ENCODE results near the gene PHACTR1. TPM values are rescaled to one million over a fixed set of nuclear protein-coding genes. Genes with fewer than 3 reads are reported as not detected.

PHACTR1 gene
- total and polyA plus RNA-seq, 9 of the 15 experiments (the other 6 are each of a cell fraction or from before 2014, with no cell fraction given): 11.5 to 32.6 (median 22.0) TPM

GRCh38 chr6:13278991-13279390 is 562.4 kb downstream of the PHACTR1 start:
- intact Hi-C loops (cut with micrococcal nuclease) (no loop called here), in situ Hi-C loops (cut with MboI) (no loop called here)
- Histone ChIP-seq H3K4me3 (no peak overlapping the region), H4K20me1 (replicated peaks; ENCODE audit: control insufficient read depth, insufficient read depth, low read length) (no peaks in the 10 kb centered on the region), H3K27ac (ENCODE audit: extremely low read depth, low read depth, low read length) (no peak overlapping the region), H3K9me3 (replicated peaks; ENCODE audit: control insufficient read depth, insufficient read depth, low read depth, low read length) (no peaks in the 10 kb centered on the region), H3K27me3 (ENCODE audit: control insufficient read depth in 2 of 2, insufficient read depth in 2 of 2, low read length in 2 of 2) (no peaks in the 10 kb centered on the region), H2AFZ (ENCODE audit: low read depth, low read length) (no peak overlapping the region), H3K79me2 (ENCODE audit: control insufficient read depth, insufficient read depth, low read length) (peaks cover 32% of the 10 kb centered on the region), H3K4me2 (ENCODE audit: insufficient read depth, low read length) (no peak overlapping the region), H3K9ac (ENCODE audit: insufficient read depth in 1 of 2, low read depth in 2 of 2, low read length in 2 of 2) (no peak overlapping the region), H3K9me1 (ENCODE audit: control insufficient read depth, insufficient read depth, low read length) (peaks cover 3% of the 10 kb centered on the region), H3K36me3 (ENCODE audit: control insufficient read depth, insufficient read depth, low read length) (peaks cover 68% of the 10 kb centered on the region), H3K4me1 (replicated peaks in 1 of 2; ENCODE audit: control insufficient read depth in 2 of 2, insufficient read depth in 2 of 2, low read length in 2 of 2) (peaks cover 21 to 22% of the 10 kb centered on the region in 2 experiments; a peak in 4 of 5 replicates)
- POLR2A ChIA-PET: interaction anchor here (1.0 to 1.4 kb wide), 2 partner anchors 9 to 11 kb away, joined by 3 to 5 read pairs; no protein-coding TSS in a partner anchor
- CTCF ChIA-PET (ENCODE audit: low intra/inter-chr PET ratio): no interaction called here
- no peak for ATAC-seq
- no peak for DNase-seq (ENCODE audit: extremely low read depth in 1 of 4, low spot score in 3 of 4)
- no TSS peak for BruUV-seq (replicated peaks)
- FAIRE-seq: no peak
- whole genome bisulfite sequencing (ENCODE audit: insufficient coverage, low coverage, missing lambda C conversion rate): 82% methylated on average over 4 of the region's 4 CpGs
- TF ChIP-seq RAD21 (CRISPR knock-in tag; conservative IDR thresholded peaks at IDR 0.05 in 1 of 2, IDR thresholded peaks at IDR 0.05 in 1 of 2) (no peak), NR4A1 (CRISPR knock-in tag; IDR thresholded peaks at IDR 0.05) (no peak), NR4A1 (tag; IDR thresholded peaks at IDR 0.05) (no peak), NFE2 (IDR thresholded peaks at IDR 0.05; ENCODE audit: low read depth) (no peak), HNRNPUL1 (IDR thresholded peaks at IDR 0.05; ENCODE audit: low read length) (no peak), ILF3 (IDR thresholded peaks at IDR 0.05; ENCODE audit: borderline replicate concordance) (no peak), FOXJ3 (CRISPR knock-in tag; IDR thresholded peaks at IDR 0.05) (no peak), ARID1B (IDR thresholded peaks at IDR 0.05) (no peak), TAF1 (IDR thresholded peaks at IDR 0.05; ENCODE audit: control insufficient read depth, extremely low read depth, insufficient read depth, low read length, severe bottlenecking) (no peak), BRF2 (IDR thresholded peaks at IDR 0.05; ENCODE audit: borderline replicate concordance, insufficient read depth, insufficient read length) (no peak), USF2 (CRISPR knock-in tag; IDR thresholded peaks at IDR 0.05) (no peak), DEAF1 (CRISPR knock-in tag; IDR thresholded peaks at IDR 0.05) (no peak), XRCC4 (IDR thresholded peaks at IDR 0.05; ENCODE audit: extremely low read depth, insufficient read depth, insufficient read length) (no peak), CTBP1 (IDR thresholded peaks at IDR 0.05; ENCODE audit: borderline replicate concordance) (no peak), RFX1 (IDR thresholded peaks at IDR 0.05) (no peak), PREB (CRISPR knock-in tag; IDR thresholded peaks at IDR 0.05) (no peak), KDM2B (CRISPR knock-in tag; IDR thresholded peaks at IDR 0.05) (no peak)
